Stimulated activated CD4-positive, alpha-beta T cell treated with anti-CD3 and anti-CD28 coated beads, Interleukin-1b, Interleukin-23, amount 100 ng/mL, for 48 hours (primary cell): ENCODE measurements around the gene UGT1A3.

Experiments used
- DNase-seq: peaks from one replicate; pipeline ENCODE4 v3.0.0-alpha.2; 2020

UGT1A3 gene

DNA sequence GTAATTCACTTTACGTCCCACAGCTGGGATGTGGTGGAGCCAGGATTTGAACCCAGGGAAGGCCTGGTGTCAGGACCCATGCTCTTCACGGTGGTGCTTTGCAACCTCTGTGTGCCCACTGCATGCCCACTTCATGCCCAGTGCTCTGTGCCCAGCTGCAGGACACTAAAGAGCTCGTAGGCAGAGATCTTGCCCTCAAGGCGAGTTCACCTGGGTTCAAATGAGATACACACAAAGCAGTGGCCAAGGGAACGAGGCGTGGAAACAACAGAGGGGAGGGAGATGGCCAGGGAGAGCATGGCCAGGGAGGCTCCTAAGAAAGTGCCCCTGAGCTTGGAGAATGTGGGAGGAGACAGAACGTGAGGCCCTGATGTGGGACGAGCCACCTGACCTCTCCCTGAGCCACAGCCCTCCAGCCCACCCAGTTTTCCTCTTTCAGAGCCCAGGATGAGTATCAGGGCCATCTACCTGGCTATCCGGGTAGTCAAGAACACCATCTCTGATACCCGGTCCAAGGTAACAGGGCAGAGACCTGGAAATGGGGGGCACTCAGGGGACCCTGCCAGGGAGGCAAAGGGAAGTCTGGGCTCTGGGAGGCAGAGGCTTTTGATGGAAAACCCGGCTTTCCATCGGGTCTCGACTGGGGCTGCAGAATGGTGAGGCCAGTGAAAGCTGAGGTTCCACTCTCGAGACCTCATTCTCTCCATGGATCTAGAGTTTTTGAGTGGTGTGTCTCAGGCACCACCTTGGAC is 69.7 kb downstream of the UGT1A3 start:
- no peak for DNase-seq

DNA sequence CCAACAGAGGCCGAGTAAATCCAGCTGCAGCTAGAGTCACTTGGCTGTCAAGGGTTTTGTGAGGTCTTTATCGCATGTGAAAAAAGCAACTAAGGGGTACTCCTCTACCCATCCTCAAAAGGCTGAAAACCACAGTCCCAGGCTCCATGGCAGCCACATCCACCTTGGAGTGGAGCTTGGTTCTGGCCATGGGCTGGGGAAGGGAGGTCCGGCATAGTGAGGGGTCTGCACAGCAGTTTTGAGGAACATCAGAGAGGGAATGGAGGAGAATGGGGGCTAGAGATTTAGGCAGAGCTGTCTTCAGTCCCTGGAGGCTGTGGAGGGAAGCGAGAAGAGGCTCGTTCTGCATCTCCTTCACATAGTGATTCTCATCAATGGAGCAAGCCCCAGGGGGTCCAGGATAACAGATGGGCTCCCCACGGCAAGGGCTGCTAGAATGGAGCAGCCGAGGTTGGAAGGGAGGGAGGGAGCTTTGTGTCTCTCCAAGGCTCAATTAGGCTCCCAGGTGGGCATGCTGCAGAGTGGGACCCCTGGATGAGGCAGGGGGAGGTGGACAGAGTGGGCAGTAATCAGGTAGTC is 70.3 kb downstream of the UGT1A3 start:
- DNase-seq: no peak

DNA sequence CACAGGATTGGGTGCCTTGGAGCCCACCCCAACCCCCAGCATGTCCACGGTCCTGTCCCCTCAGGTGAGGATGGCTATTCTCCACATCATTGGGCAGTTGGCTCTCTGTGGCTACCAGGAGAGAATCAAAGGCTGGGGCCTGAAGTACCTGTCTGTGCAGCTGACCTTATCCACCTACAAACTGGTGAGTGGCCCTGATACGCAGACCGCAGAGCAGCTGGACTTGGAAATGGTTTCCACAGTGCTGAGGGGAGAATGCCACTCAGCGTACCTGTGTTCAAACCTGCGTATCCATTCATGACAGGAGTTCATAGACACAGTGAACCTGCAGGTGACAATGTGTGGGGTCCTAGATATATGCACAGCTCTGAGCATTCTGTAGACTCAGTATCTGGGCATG is 70.9 kb downstream of the UGT1A3 start:
- DNase-seq: no peak

DNA sequence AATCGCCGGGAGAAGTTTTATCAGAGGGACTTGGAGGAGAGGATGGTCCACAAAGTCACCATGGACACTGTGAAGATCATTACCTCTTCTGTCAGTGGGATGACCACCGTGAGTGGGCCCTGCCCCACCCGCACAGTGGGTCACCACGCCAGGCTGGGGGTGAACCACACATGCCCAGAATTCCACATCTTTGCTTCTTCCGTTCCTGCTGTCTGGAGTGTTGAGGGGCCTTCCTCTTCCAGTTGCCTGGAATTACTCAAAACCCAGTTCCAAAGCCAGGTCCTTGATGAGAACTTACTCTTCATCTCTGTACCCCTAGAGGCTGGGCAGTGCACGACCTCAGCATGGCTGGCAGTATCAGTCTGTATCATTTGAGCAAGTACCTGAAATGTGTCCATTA is 71.4 kb downstream of the UGT1A3 start:
- DNase-seq: no peak

DNA sequence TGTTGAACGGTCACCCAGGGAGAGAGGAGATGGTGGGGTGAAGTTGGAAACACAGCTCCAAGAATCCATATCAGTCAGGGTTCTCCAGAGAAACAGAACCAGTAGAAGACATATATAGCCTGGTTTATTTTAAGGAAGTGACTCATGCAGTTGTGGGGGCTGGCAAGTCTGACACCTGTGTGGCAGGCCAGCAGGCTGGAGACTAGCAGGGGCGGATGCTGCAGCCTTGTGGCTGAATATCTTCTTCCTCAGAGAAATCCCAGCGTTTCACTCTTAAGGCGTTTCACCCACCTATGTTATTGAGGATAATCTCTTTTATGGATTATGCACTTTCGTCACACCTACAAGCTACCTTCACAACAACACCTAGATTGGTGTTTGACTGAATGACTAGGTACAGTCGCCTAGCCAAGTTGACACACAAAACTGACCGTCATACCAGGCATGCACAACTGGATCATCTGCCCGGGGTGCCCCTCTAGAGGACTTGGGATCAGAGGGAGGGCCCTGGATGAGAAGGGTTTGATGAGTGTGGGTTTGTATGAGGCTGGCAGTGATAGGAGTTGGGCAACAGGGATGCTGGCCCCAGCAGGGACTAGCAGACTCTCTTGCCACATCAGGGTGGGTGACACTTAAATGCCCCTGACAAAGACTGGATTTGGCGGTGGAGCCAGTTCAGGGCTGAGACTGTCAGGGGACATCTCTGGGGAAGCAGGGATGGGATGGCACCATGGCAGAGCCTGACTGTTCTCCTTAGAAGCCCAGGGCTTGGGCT is 72.7 kb downstream of the UGT1A3 start:
- DNase-seq: no peak

DNA sequence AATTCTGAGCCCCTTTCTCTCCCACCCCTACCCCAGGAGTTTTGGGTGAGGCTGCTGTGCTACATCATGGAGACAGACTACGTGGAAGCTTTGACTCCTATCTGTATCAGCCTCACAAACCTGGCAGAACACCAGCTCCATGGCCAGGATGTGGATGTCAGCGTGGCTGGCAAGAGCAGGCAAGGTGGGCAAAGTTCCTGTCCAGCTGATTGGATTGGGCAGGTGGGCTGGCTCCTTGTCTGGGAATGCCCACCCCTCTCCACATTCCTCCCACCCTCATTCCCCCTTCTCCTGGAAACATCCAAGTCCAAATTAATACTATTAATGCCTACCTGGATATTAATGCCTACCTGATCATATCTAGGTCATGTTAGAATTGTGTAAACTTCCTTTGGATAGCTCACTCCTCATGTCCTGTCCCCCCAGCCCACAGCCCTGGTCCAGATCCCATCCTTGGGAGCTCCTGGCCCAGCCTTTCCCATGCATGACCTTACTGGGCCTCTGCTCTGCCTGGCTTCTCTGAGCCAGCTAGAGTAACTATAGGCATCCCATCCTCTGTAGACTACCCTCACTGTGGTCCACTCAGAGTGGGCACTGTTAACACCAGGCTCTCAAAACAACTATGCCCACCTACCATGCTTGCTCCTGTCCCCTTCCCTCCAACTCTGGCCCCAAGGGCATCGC is 73.4 kb downstream of the UGT1A3 start:
- DNase-seq: no peak

DNA sequence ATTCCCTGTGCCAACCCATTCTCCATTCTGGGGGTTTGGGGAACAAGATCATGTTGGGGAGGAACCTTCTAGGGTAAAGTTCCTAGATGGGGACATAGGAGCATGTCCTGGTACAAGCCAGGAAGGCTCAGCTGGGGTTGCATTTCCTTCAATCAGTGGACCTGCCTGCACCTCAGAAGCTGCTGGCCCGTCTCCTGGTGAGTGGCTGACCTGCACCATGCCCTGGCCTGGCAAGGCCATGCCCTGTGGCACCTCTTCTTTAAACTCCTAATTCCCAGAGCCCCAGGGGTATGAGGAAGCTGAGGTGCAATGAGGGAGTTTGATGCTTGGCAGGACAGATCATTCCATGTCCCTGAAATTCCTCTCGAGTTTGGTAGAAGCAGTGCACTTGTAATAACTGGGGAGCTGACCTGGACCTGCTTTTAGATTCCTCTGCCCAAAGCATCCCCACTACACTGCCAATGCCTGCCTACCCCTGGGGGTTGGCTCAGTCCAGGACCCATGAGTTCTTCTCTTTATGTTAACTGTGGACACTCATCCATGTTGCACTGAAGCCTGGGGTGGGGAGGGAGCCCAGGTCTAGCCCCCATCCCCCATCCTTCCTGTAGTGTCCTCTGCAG is 74.6 kb downstream of the UGT1A3 start:
- no peak for DNase-seq

DNA sequence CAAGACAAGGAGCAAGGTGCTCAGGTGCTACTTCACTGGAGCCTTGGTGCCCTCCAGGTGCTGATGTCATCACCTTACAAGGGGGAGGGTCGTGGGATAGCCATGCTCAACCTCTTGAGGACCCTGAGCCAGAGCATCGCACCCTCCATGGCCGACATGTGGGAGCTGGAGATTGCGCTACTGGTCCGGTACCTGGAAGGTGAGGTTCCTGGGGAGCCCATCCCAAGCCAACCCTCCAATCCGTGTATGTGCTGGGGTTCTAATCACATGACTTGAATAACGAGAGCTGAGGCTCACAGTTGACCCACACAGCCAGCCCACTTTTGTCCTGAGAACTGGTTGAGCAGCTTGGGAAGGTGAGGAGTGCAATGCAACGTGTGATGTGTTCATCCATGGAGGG is 75.2 kb downstream of the UGT1A3 start:
- DNase-seq: no peak

DNA sequence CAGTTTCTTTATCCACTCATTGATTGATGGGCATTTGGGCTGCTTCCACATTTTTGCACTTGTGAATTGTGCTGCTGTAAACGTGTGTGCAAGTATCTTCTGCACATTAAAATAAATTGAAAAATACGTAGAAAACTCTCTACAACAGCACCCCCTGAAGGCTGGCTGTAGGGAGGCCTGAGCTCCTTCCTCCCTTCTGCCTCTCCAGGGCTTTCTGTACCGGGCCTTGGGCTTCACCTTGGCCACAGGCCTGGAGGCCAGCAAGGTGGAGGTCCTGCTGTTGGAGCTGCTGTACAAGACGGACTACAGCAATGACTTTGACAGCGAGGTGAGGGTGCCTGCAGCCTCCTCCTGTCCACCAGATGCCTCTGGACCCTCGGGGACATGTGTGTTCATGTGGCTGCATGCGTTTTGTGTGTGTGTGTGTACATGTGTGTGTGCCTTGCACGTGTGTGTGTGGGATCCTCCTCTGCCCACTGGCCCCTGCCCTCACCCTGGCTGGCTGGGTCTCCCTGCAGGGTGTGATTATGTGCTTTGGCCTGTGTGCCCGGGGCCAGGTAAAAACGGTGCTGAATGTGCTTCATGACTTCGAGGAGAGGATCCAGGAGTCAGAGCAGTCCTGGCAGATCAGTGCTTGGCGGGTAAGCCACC is 78.5 kb downstream of the UGT1A3 start:
- DNase-seq: no peak

DNA sequence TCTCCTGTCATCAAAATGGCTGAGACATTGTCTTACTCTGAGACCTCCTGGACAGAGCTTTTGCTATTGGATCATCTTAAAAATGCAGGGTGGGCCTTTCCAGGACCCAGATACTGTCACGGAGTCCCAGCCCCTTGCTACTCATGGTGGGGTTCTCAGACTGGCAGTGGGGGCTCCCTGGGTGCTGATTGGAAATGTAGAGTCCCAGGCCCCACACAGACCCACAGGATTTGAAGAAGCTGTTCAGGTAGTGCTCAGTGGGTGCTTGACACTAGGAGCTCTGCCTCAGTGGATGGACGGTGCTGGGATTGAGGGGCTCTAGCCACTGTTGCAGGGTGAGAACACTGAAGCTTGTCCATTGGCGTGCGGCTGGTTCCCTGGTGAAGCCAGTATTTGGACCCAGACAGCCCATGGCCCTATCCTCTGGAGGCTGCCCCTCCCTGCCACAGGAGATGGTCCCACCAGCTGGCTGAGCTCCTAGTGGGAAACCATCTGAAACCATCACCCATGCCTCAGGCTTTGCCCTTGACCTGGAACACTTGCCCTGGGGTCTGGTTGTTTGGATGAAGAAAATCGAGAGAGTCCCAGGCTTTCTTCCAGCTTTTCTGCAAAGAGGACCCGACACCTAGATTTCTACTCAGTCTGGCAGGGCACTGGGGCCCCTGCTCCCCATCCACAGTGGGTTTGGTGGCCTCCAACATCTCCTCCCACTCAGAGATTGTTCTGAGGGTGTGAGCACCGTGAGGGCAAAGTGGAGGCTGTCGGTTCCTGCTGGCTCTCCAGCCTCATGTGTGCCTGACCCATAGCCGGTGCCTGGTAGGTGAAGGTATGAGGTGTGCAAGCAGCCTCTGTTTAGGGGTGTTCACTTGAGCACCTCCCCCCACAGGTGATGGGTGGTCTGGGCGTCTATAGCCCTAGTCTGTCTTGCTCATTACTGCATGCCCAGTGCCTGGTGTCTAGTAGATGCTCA is 79.4 kb downstream of the UGT1A3 start:
- no peak for DNase-seq

DNA sequence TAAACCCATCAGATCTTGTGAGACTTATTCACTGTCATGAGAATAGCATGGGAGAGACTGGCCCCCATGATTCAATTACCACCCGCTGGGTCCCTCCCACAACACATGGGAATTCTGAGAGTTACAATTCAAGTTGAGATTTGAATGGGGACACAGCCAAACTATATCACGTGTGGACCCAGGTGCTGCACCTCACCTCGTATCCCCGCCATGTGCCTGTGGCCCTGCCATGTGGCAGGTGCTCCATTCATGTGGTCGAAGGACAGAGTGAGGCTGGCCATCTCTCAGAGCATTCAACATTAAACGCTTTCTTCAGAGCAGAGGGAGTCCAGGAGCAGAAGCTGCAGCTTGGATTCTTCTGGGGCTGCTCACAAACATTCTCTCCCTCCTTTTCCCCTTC is 81.5 kb downstream of the UGT1A3 start:
- no peak for DNase-seq

DNA sequence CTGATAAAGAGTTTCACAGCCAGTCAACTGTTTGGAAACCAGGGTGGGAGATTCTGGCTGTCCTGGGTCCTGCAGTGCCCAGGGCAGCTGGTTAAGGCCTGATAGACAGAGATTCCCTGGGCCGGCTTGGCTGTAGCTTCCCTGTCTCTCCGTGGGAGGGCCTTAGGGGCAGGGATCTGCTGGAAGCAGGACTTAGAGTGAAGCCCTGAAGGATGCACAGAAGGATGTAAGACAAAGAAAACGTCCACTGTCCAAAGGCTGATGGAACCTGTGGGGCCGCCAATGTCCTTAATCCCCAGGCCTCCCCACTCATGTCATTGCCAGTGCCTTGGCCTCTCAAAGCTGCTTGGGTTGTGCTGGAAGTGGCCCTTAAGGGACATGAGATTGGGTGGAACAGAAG is 82.2 kb downstream of the UGT1A3 start:
- no peak for DNase-seq

DNA sequence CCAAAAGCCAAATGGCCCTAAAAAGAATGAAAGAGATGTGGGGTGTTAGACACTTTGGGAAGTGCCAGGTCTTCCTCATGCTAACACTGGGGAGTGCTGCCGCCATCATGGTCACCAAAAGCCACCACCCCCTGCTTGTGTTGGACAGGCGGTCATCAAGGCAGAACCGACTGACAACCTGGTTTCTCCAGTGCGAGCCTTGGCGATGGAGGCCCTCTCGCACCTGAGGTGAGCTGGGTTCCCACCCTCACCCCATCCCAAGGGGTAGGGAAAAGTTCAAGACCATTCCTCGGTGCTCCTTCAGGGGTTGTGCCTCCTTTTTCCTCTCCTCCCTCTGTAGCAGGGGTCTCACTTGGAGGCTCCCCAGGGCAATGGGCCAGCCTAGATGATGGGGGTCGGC is 82.9 kb downstream of the UGT1A3 start:
- no peak for DNase-seq

DNA sequence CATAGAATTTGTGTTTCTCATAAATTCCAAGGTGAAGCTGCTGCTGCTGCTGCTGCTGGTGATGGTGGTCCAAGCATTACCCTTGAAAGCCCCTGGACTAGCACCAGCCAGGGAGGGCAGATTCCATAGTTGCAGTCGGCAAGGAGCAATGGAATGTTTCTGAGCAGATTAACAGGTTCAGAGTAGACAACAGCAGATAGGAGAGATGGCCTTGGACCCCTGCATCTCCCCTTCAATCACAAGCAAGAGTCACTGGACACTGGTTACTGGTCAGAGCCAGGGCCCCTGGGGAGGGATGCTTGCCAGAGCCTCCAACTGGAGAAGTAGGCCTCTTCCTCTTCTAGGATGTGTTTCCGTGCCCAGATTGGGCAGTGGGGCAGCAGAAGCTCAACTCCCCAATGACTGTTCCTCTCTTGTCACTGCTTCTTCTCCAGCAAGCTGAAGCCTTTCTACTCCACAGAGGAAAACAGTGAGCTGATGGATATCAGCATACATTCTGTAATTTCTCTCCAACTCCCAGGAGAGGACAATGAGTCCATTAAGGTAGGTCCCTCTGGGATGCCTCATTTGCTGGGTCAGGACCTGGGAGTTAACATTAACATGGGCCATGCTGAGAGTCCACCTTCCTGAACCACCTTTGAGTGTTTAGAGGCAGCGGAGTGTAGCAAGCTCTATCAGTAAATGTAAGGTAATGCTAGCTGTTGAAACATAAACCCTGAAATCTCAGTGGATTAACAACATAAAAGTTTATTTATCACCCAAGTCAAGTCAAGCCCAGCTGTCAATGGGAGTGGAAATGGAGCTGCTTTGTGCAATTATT is 84.6 kb downstream of the UGT1A3 start:
- no peak for DNase-seq

DNA sequence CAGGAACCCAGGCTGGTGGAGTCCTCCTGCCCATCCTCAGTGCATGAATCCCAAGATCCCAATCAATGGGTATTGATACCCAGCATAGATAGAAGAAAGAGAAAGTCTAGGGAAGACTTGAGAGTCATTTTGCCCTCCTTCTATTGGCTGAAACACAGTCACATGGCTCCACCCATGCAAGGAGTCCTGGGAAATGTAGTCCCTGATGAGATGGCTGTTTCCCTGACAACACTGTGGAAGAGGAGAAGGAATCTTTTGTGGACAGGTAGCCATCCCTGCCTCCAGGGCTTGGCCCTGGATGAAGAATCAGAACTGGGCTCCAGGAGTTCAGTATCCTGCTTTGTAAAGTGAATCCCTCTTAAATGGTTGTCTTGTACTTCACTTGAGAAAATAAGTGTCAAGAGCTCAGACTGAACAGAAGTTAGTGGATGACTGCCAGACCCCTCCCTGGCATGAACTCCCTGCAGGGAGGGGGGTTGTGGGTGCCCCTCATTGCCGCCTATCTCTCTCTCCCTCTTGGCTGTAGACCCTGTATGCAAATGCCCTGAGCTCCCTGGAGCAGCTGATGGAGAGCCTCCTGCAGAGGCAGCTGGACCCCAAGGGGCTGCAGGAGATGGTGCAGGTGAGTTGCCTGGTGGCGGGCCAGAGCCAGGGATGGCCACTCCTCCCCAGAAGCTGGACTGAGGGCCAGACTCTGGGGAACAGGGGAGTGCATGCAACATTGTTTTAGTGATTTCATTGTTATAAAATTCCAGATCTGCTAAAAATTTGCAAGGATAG is 85.4 kb downstream of the UGT1A3 start:
- no peak for DNase-seq

DNA sequence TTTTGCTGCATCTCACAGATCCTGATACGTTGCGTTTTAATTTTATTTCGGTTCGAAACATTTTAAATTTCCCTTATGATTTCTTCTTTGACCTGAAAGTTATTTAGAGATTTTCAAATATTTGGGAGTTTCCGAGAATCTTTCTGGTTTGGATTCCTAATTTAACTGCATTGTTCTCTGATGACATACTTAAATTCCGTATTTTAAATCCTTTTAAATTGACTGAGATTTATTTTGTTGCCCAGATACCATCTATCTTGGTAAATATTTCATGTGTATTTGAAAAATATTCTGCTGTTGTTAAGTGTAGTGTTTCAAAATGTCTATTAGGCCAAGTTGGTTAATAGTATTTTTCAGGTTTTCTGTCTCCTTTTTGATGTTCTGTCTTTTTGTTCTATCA is 87.0 kb downstream of the UGT1A3 start:
- no peak for DNase-seq

DNA sequence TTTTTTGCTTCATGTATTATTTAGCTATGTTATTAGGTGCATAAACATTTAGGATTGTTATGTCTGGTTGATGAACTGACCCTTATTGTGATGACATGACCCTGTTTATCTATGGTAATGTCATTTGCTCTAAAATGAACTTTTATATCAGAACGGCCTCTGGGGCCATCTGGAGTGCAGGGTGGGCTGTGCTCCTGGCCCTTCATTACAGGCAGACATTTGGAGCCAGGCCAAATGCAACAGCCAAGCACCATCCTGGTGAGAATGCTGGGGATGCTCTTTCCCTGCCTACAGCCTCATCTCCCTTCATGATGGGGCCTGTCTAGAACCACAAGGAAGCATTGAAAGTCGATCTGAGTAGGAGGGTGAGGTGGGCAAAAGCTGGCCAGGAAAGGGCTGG is 87.5 kb downstream of the UGT1A3 start:
- DNase-seq: no peak

DNA sequence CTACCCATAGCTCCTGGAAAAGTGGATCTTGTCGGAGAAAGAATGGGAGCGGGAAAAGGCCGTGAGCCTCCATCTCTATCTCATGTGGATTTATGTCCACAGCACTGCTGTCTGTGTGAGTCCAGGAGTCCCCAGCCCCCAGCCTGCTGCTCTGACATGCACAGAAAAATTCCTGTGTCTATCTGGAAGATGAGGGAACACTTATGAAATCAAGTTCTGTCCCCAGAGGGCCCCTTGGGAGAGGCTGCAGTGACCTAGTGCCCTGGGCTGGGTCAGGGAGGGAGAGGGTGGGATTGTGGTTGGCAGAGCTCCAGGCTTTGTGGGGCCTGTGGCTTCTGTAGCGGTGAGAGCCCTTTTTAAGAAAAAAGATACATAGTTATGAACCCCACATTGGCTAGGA is 87.9 kb downstream of the UGT1A3 start:
- DNase-seq: no peak

DNA sequence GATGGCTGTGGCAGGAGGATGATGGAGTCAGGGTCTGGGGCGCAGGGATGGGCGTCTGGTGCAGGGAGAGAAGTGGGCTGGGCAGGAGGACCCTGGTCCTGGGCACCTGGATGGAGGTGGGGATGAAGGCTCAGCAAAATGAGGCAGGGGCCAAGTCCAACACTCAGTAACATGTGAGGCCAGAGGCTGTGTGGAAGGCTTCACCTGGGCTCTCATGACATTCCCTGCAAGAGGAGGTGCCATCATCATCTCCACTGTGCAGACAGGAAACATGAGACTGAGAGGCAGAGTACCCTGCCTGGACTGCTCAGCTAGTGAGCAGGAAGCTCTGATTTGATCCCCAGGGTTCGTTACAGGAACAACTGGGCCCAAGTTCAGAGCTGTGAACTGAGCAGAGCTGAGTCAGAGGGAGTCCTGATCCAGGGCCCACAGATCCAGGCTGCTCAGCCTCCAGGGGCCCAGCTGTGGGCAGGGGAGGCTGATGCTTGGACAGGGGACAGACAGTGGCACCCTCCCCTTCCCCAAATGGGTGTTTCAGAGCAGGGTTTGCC is 88.6 kb downstream of the UGT1A3 start:
- DNase-seq: no peak
